Measurements from ENCODE around the gene MBNL1. TPM values are rescaled to one million over a fixed set of nuclear protein-coding genes. Genes with fewer than 3 reads are reported as not detected.

The MBNL1 gene
- polyA plus RNA-seq, 3 donors = 190 to 204 (median 191) TPM

DNA sequence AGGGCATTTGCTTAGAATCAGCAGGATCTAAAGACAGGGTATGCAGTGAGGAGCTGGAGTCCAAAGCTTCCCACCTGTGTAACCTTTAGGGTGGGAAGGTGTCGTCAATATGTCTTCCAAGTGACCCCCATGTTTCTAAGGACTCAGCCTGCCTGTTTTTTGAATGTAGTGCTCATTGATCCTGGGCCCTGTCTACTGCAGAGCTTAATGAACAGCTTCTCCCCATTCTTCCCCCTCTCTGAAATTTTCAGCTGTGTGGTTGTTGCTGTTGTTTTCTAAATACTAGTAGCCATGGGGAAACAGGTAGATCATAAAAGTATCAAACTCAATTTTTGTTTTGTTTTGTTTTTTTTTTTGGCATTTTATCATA is 39.7 kb downstream of the MBNL1 start:
- no peak overlapping the region for H2AFZ ChIP-seq (ENCODE audit: insufficient read depth, low read depth, low read length, poor library complexity, severe bottlenecking)
- H3K36me3 Mint-ChIP-seq = peaks cover 13 to 34% of the 10 kb centered on the region in 2 donors
- no peaks in the 10 kb centered on the region for H3K9me3 ChIP-seq (replicated peaks in 1 of 2; ENCODE audit: control insufficient read depth in 1 of 2, insufficient read depth in 1 of 2, low read length in 2 of 2)
- no peaks in the 10 kb centered on the region for H3K4me1 ChIP-seq (ENCODE audit: control insufficient read depth in 1 of 2, insufficient read depth in 2 of 2, low read length in 2 of 2)
- H3K27ac Mint-ChIP-seq = peak overlapping the region; percentile 40 to 81 (median 63)
- TF ChIP-seq, protein P1, sequence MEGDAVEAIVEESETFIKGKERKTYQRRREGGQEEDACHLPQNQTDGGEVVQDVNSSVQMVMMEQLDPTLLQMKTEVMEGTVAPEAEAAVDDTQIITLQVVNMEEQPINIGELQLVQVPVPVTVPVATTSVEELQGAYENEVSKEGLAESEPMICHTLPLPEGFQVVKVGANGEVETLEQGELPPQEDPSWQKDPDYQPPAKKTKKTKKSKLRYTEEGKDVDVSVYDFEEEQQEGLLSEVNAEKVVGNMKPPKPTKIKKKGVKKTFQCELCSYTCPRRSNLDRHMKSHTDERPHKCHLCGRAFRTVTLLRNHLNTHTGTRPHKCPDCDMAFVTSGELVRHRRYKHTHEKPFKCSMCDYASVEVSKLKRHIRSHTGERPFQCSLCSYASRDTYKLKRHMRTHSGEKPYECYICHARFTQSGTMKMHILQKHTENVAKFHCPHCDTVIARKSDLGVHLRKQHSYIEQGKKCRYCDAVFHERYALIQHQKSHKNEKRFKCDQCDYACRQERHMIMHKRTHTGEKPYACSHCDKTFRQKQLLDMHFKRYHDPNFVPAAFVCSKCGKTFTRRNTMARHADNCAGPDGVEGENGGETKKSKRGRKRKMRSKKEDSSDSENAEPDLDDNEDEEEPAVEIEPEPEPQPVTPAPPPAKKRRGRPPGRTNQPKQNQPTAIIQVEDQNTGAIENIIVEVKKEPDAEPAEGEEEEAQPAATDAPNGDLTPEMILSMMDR (IDR thresholded peaks at IDR 0.05) = no peak
- H3K79me2 ChIP-seq (ENCODE audit: insufficient read depth, low read length) = peaks cover 100% of the 10 kb centered on the region
- H3K4me1 Mint-ChIP-seq = peaks cover 22% of the 10 kb centered on the region
- DNase-seq = no peak
- H3K27me3 ChIP-seq (ENCODE audit: control insufficient read depth in 2 of 2, insufficient read depth in 2 of 2, low read length in 2 of 2) = no peaks in the 10 kb centered on the region
- no peaks in the 10 kb centered on the region for H3K27me3 Mint-ChIP-seq (ENCODE audit: low read depth in 3 of 3)
- no peak overlapping the region for H3K9ac ChIP-seq (ENCODE audit: insufficient read depth, low read length, poor library complexity, severe bottlenecking)
- 100% methylated on average over 1 of the region's 1 CpG for WGBS (ENCODE audit: insufficient coverage)
- intact Hi-C loops (cut with micrococcal nuclease) = no loop called here
- H3K36me3 ChIP-seq (replicated peaks in 1 of 2; ENCODE audit: control insufficient read depth in 1 of 2, insufficient read depth in 2 of 2, low read length in 2 of 2) = peaks cover 9 to 42% of the 10 kb centered on the region in 2 donors
- peaks cover 100% of the 10 kb centered on the region for H4K20me1 ChIP-seq (ENCODE audit: insufficient read depth, low read length)
- peaks cover 0 to 2% (median 0%) of the 10 kb centered on the region in 7 donors for H3K9me3 Mint-ChIP-seq
- H3K4me3 ChIP-seq (replicated peaks in 1 of 3; ENCODE audit: low read depth in 2 of 3, low read length in 3 of 3) = no peak overlapping the region
- H3K4me2 ChIP-seq (replicated peaks; ENCODE audit: extremely low read depth, low read length, poor library complexity, severe bottlenecking) = no peak overlapping the region
- peak overlapping the region in 1 of 2 donors; percentile 69 for H3K27ac ChIP-seq (ENCODE audit: low read depth in 1 of 2, low read length in 2 of 2)
- H3K4me3 Mint-ChIP-seq = no peak overlapping the region

DNA sequence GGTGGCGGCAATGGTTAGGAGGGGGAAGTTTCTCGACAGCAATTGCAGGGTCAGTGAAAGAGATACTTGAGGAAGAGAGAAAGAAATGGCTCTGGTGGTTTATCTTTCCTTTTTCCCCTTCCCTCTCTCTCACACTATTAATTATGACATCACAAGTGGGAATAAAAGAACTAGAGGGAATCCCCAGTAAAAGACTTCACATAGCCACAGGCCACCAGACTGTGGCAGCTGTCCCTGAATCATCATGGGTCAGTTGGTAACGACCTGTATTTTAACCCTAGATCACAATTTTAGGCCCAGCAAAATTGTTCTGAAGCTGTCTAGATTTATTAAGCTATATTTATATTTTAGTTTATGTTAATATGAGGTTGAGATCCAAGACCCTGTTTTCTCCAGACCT is 40.3 kb downstream of the MBNL1 start:
- Histone ChIP-seq H3K79me2 (ENCODE audit: insufficient read depth, low read length) (peaks cover 100% of the 10 kb centered on the region), H3K4me3 (replicated peaks in 1 of 3; ENCODE audit: low read depth in 2 of 3, low read length in 3 of 3) (no peak overlapping the region), H3K9ac (ENCODE audit: insufficient read depth, low read length, poor library complexity, severe bottlenecking) (no peak overlapping the region), H3K27ac (ENCODE audit: low read depth in 1 of 2, low read length in 2 of 2) (peak overlapping the region in 1 of 2 donors; percentile 69), H4K20me1 (ENCODE audit: insufficient read depth, low read length) (peaks cover 100% of the 10 kb centered on the region), H2AFZ (ENCODE audit: insufficient read depth, low read depth, low read length, poor library complexity, severe bottlenecking) (no peak overlapping the region), H3K36me3 (replicated peaks in 1 of 2; ENCODE audit: control insufficient read depth in 1 of 2, insufficient read depth in 2 of 2, low read length in 2 of 2) (peaks cover 9 to 42% of the 10 kb centered on the region in 2 donors), H3K9me3 (replicated peaks in 1 of 2; ENCODE audit: control insufficient read depth in 1 of 2, insufficient read depth in 1 of 2, low read length in 2 of 2) (no peaks in the 10 kb centered on the region), H3K27me3 (ENCODE audit: control insufficient read depth in 2 of 2, insufficient read depth in 2 of 2, low read length in 2 of 2) (no peaks in the 10 kb centered on the region), H3K4me1 (ENCODE audit: control insufficient read depth in 1 of 2, insufficient read depth in 2 of 2, low read length in 2 of 2) (no peaks in the 10 kb centered on the region), H3K4me2 (replicated peaks; ENCODE audit: extremely low read depth, low read length, poor library complexity, severe bottlenecking) (no peak overlapping the region)
- intact Hi-C loops (cut with micrococcal nuclease) = no loop called here
- H3K9me3 Mint-ChIP-seq = peaks cover 0 to 2% (median 0%) of the 10 kb centered on the region in 7 donors
- H3K4me1 Mint-ChIP-seq = peaks cover 21% of the 10 kb centered on the region
- TF ChIP-seq, protein P1 (IDR thresholded peaks at IDR 0.05) = no peak
- no CpG with 5 or more reads among the region's 3 CpGs for WGBS (ENCODE audit: insufficient coverage)
- H3K4me3 Mint-ChIP-seq = no peak overlapping the region
- DNase-seq = peak in 1 of 3 donors; percentile 51
- H3K36me3 Mint-ChIP-seq = peaks cover 13 to 34% of the 10 kb centered on the region in 2 donors
- no peaks in the 10 kb centered on the region for H3K27me3 Mint-ChIP-seq (ENCODE audit: low read depth in 3 of 3)
- H3K27ac Mint-ChIP-seq = peak overlapping the region; percentile 40 to 83 (median 75)
